HEK293 (cell line): ENCODE measurements around the gene TTC22.

ENCODE experiments used
- CTCF ChIA-PET: fragments of 350-600 bp; formaldehyde crosslinking; extraction: SDS; loops from one replicate; lab custom pipeline; 2021; ENCODE audit warnings: antibody characterized with exemption; lab: Yijun Ruan, JAX
- POLR2A ChIA-PET: fragments of 300-600 bp; formaldehyde crosslinking; extraction: SDS; loops from one replicate; lab custom pipeline; 2020; ENCODE audit warnings: antibody characterized with exemption, inconsistent platforms; lab: Yijun Ruan, JAX
- H3K27ac ChIP-seq: fragments of 200-500 bp; sonication (Bioruptor generic); 2 replicates; pipeline ENCODE4 v1.5.1; 2014; ENCODE audit warnings: low read depth, low read length, control low read depth, inconsistent platforms; ENCODE audit errors: extremely low read depth
- H3K36me3 ChIP-seq, 2 experiments: fragments of 200-500 bp in 1 of 2; sonication (Bioruptor generic) in 1 of 2; 1 replicate in 1 of 2; 2 replicates in 1 of 2; pipeline ENCODE4 v1.5.1; 2014 to 2017; ENCODE audit warnings: inconsistent platforms in 2 of 2, low read length in 2 of 2; ENCODE audit not compliant: control insufficient read depth in 2 of 2, insufficient read depth in 1 of 2
- H3K4me1 ChIP-seq: fragments of 200-500 bp; sonication (Bioruptor generic); 2 replicates; pipeline ENCODE4 v1.5.1; 2014; ENCODE audit warnings: mild to moderate bottlenecking, low read length, inconsistent platforms; ENCODE audit not compliant: control insufficient read depth, insufficient read depth
- H3K4me3 ChIP-seq: 2 replicates; pipeline ENCODE4 v1.5.1; 2011; ENCODE audit warnings: low read depth, mild to moderate bottlenecking, control low read depth, low read length, moderate library complexity
- H3K9me3 ChIP-seq: fragments of 200-500 bp; sonication (Bioruptor generic); 2 replicates; pipeline ENCODE4 v1.5.1; 2014; ENCODE audit warnings: low read depth, low read length, inconsistent platforms; ENCODE audit not compliant: control insufficient read depth, insufficient read depth
- BCL11A ChIP-seq: fragments of 450-650 bp; formaldehyde crosslinking; IDR thresholded peaks from 2 replicates; pipeline ENCODE4 v1.5.1; 2016; ENCODE audit warnings: low read depth, missing biosample characterization, missing genetic modification characterization
- GLIS1 ChIP-seq: fragments of 450-650 bp; formaldehyde crosslinking; IDR thresholded peaks from 2 replicates; pipeline ENCODE4 v1.5.1; 2016; ENCODE audit warnings: missing biosample characterization, missing genetic modification characterization
- HOXC10 ChIP-seq: sonication (generic); formaldehyde crosslinking; IDR thresholded peaks from 2 replicates; pipeline ENCODE4 v1.8.1; 2023; ENCODE audit warnings: mild to moderate bottlenecking, missing genetic modification reagents
- KLF17 ChIP-seq: fragments of 450-650 bp; formaldehyde crosslinking; IDR thresholded peaks from 2 replicates; pipeline ENCODE4 v1.5.1; 2016; ENCODE audit warnings: missing biosample characterization, missing genetic modification characterization
- PBX3 ChIP-seq: sonication (generic); formaldehyde crosslinking; IDR thresholded peaks from 2 replicates; pipeline ENCODE4 v1.8.1; 2022; ENCODE audit warnings: mild to moderate bottlenecking, moderate library complexity, missing genetic modification reagents
- REPIN1 ChIP-seq: fragments of 450-650 bp; formaldehyde crosslinking; IDR thresholded peaks from 2 replicates; pipeline ENCODE4 v1.5.1; 2017; ENCODE audit warnings: missing biosample characterization, missing genetic modification characterization, low read depth
- TCF7L2 ChIP-seq: IDR thresholded peaks from 2 replicates; pipeline ENCODE4 v1.6.1; 2011; ENCODE audit warnings: low read depth, mild to moderate bottlenecking, inconsistent platforms, low read length, moderate library complexity, borderline replicate concordance
- TRIM28 ChIP-seq: IDR thresholded peaks from 2 replicates; pipeline ENCODE4 v1.6.1; 2011; ENCODE audit warnings: low read length, control low read depth, borderline replicate concordance
- ZBTB7A ChIP-seq: fragments of 450-650 bp; formaldehyde crosslinking; IDR thresholded peaks from 2 replicates; pipeline ENCODE4 v1.5.1; 2016; ENCODE audit warnings: low read depth, missing biosample characterization, missing genetic modification characterization
- ZNF341 ChIP-seq: fragments of 450-650 bp; formaldehyde crosslinking; IDR thresholded peaks from 2 replicates; pipeline ENCODE4; 2016; ENCODE audit warnings: low read depth, missing biosample characterization, missing genetic modification characterization
- ZNF518A ChIP-seq: fragments of 450-650 bp; formaldehyde crosslinking; conservative IDR thresholded peaks from 2 replicates; pipeline ENCODE4 v1.5.1; 2016; ENCODE audit warnings: low read depth, missing biosample characterization, missing genetic modification characterization
- ZNF600 ChIP-seq: fragments of 450-650 bp; formaldehyde crosslinking; IDR thresholded peaks from 2 replicates; pipeline ENCODE4 v1.5.1; 2016; ENCODE audit warnings: missing biosample characterization, missing genetic modification characterization
- ZNF692 ChIP-seq: fragments of 450-650 bp; formaldehyde crosslinking; IDR thresholded peaks from 2 replicates; pipeline ENCODE4 v1.5.1; 2016; ENCODE audit warnings: missing biosample characterization, missing genetic modification characterization
- ZSCAN16 ChIP-seq: fragments of 450-650 bp; formaldehyde crosslinking; IDR thresholded peaks from 2 replicates; pipeline ENCODE4 v1.5.1; 2016; ENCODE audit warnings: missing biosample characterization, missing genetic modification characterization

Gene TTC22

GRCh38 chr1:54800899-54801759 is at the start of gene TTC22:
Gene TTC22, minus strand, starts transcription at chr1:54801323. Its CDS starts 160 bp downstream, at chr1:54801163.
- ChIA-PET CTCF (interaction anchor here (1.0 kb wide), 1 partner anchor 8 kb away, joined by 3 read pairs; no protein-coding TSS in a partner anchor), POLR2A (no interaction called here)
- no peaks in the 10 kb centered on the region for H3K36me3 ChIP-seq

GRCh38 chr1:54850737-54851136 is 49.6 kb upstream of the TTC22 start:
- ChIA-PET POLR2A (no interaction called here), CTCF (interaction anchor here (0.6 kb wide), 1 partner anchor 131 kb away, joined by 3 read pairs; no protein-coding TSS in a partner anchor)
- H3K9me3 ChIP-seq, result no peaks in the 10 kb centered on the region
- no peak overlapping the region for H3K4me3 ChIP-seq
- H3K36me3 ChIP-seq, result peaks cover 11 to 76% of the 10 kb centered on the region in 2 experiments; a peak in 2 of 3 replicates
- TF ChIP-seq ZNF518A (tag by site-specific recombination) (no peak), TCF7L2 (no peak), ZSCAN16 (tag by site-specific recombination) (no peak), REPIN1 (no peak), ZNF600 (tag by site-specific recombination) (no peak), TRIM28 (no peak), GLIS1 (tag by site-specific recombination) (no peak), HOXC10 (no peak), KLF17 (no peak), ZBTB7A (tag by site-specific recombination) (no peak), ZNF692 (tag by site-specific recombination) (no peak), BCL11A (tag by site-specific recombination) (no peak)
- no peak overlapping the region for H3K27ac ChIP-seq
- H3K4me1 ChIP-seq, result no peaks in the 10 kb centered on the region

More at GRCh38 chr1:54800899-54801759, at the start of gene TTC22:
- Histone ChIP-seq H3K4me1 (no peaks in the 10 kb centered on the region), H3K27ac (no peak within 1 kb of the TSS), H3K4me3 (no peak within 1 kb of the TSS), H3K9me3 (no peaks in the 10 kb centered on the region)
- peak; percentile 63 for TF ChIP-seq ZNF341 (tag by site-specific recombination)
- TF ChIP-seq PBX3, result no peak
